ENCODE measurements around the gene SRGAP1. TPM values are rescaled to one million over a fixed set of nuclear protein-coding genes. Genes with fewer than 3 reads are reported as not detected.

SRGAP1 gene
- total and polyA plus RNA-seq, 2 of the 8 experiments (the other 6 are each of a cell fraction or from before 2014, with no cell fraction given): 3.2 to 7.3 TPM

DNA sequence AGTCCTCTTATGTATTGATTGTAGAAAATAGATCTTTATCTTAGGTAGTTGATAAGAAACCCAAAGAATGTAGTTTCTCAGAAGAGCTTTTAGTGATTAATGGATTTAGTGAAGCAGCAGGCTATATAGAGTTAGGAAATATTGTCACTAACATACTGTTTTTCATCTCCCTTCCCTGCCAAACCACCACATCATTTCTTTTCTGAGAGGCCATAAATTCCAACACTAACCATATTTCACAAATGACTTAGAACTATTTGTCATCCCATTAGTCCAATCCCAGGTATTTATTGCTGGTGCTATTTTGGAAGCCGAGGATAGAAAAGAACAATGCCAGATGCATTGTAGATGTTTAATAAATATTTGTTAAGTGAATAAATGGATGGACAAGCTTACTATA is 191.9 kb downstream of the SRGAP1 start (continued):
- TF ChIP-seq, protein P1, sequence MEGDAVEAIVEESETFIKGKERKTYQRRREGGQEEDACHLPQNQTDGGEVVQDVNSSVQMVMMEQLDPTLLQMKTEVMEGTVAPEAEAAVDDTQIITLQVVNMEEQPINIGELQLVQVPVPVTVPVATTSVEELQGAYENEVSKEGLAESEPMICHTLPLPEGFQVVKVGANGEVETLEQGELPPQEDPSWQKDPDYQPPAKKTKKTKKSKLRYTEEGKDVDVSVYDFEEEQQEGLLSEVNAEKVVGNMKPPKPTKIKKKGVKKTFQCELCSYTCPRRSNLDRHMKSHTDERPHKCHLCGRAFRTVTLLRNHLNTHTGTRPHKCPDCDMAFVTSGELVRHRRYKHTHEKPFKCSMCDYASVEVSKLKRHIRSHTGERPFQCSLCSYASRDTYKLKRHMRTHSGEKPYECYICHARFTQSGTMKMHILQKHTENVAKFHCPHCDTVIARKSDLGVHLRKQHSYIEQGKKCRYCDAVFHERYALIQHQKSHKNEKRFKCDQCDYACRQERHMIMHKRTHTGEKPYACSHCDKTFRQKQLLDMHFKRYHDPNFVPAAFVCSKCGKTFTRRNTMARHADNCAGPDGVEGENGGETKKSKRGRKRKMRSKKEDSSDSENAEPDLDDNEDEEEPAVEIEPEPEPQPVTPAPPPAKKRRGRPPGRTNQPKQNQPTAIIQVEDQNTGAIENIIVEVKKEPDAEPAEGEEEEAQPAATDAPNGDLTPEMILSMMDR (IDR thresholded peaks at IDR 0.05; ENCODE audit: control extremely low read depth in 1 of 3, insufficient read depth in 1 of 3, low read depth in 1 of 3, low read length in 3 of 3): no peak
- TF ChIP-seq SIX5 (IDR thresholded peaks at IDR 0.05; ENCODE audit: low read depth, low read length) (no peak), RFX5 (IDR thresholded peaks at IDR 0.05; ENCODE audit: borderline replicate concordance, low read depth, low read length) (no peak)
